K562 (cell line): ENCODE measurements around the gene ADNP. TPM values are rescaled to one million over a fixed set of nuclear protein-coding genes. Genes with fewer than 3 reads are reported as not detected.

Experiments used
- ATAC-seq: fragments of 200-7000 bp; cut with Tn5 transposase; 3 replicates; pipeline ENCODE4 v1.9.1; 2020; ENCODE audit warnings: moderate library complexity
- BruUV-seq: library from RNA; stranded (reverse); fragments of 400-500 nt; replicated peaks from 2 replicates; lab custom pipeline; 2021; lab: Mats Ljungman, UMichigan
- CTCF ChIA-PET: fragments of 300-600 bp; formaldehyde crosslinking; extraction: SDS; loops from one replicate; lab custom pipeline; 2021; ENCODE audit warnings: low intra/inter-chr PET ratio; lab: Yijun Ruan, JAX
- POLR2A ChIA-PET: fragments of 300-600, 350-650 bp; sonication (Branson Sonifier 250); formaldehyde crosslinking; extraction: SDS; loops from one replicate; lab custom pipeline; 2021; ENCODE audit warnings: antibody characterized with exemption, inconsistent platforms; lab: Yijun Ruan, JAX
- DNase-seq, 4 experiments: peaks; one replicate each; pipeline versions ENCODE4 v3.0.0 to v3.0.0-alpha.2; 2011 to 2018; ENCODE audit warnings: low spot score in 3 of 4, mixed read lengths in 3 of 4; ENCODE audit errors: extremely low read depth in 1 of 4
- FAIRE-seq: peaks from 2 replicates; lab custom pipeline; 2011; peaks lifted over from hg19 to GRCh38; lab: Jason Lieb, UNC
- H2AFZ ChIP-seq: 2 replicates; pipeline ENCODE4 v1.6.0; 2011; ENCODE audit warnings: low read depth, low read length, control low read depth, inconsistent platforms
- H3K27ac ChIP-seq: fragments of 200-600 bp; 3 replicates; pipeline ENCODE4 v1.8.0; 2011; ENCODE audit warnings: low read depth, mild to moderate bottlenecking, control low read depth, inconsistent platforms, low read length, moderate library complexity, mixed read lengths; ENCODE audit errors: extremely low read depth
- H3K27me3 ChIP-seq, 2 experiments: fragments of 300-600 bp in 1 of 2; 2 replicates in 1 of 2; 3 replicates in 1 of 2; pipeline versions ENCODE4 v1.6.0 to v1.8.0; 2011; ENCODE audit warnings: inconsistent platforms in 2 of 2, low read length in 2 of 2, mild to moderate bottlenecking in 1 of 2, mixed read lengths in 1 of 2, moderate library complexity in 1 of 2; ENCODE audit not compliant: control insufficient read depth in 2 of 2, insufficient read depth in 2 of 2
- H3K36me3 ChIP-seq: fragments of 300-600 bp; 3 replicates; pipeline ENCODE4 v1.8.0; 2011; ENCODE audit warnings: mild to moderate bottlenecking, low read length, inconsistent platforms; ENCODE audit not compliant: control insufficient read depth, insufficient read depth
- H3K4me1 ChIP-seq, 2 experiments: fragments of 200-600 bp in 1 of 2; replicated peaks in 1 of 2; 2 replicates in 1 of 2; 3 replicates in 1 of 2; pipeline versions ENCODE4 v1.5.1 to v1.8.0; 2011; ENCODE audit warnings: inconsistent platforms in 2 of 2, low read length in 2 of 2, mild to moderate bottlenecking in 1 of 2, mixed read lengths in 1 of 2, moderate library complexity in 1 of 2; ENCODE audit not compliant: control insufficient read depth in 2 of 2, insufficient read depth in 2 of 2
- H3K4me2 ChIP-seq: 2 replicates; pipeline ENCODE4 v1.6.1; 2011; ENCODE audit warnings: low read length, control low read depth, inconsistent platforms, mixed read lengths; ENCODE audit not compliant: insufficient read depth
- H3K4me3 ChIP-seq: fragments of 200-600 bp; sonication (generic), shearing (Covaris generic); 2 replicates; pipeline ENCODE4 v1.5.1; 2016; ENCODE audit warnings: control low read depth, inconsistent platforms
- H3K79me2 ChIP-seq: fragments of 200-600 bp; 3 replicates; pipeline ENCODE4 v1.8.0; 2011; ENCODE audit warnings: low read length, inconsistent platforms; ENCODE audit not compliant: control insufficient read depth, insufficient read depth
- H3K9ac ChIP-seq, 2 experiments: 2 replicates each; pipeline versions ENCODE4 v1.6.0 to v1.6.1; 2011; ENCODE audit warnings: low read depth in 2 of 2, low read length in 2 of 2, control low read depth in 1 of 2, inconsistent platforms in 1 of 2, mild to moderate bottlenecking in 1 of 2, mixed read lengths in 1 of 2; ENCODE audit not compliant: insufficient read depth in 1 of 2
- H3K9me1 ChIP-seq: one replicate; pipeline ENCODE4 v1.6.0; 2011; ENCODE audit warnings: inconsistent platforms, mild to moderate bottlenecking, low read length, moderate library complexity; ENCODE audit not compliant: control insufficient read depth, insufficient read depth
- H3K9me3 ChIP-seq: replicated peaks from 2 replicates; pipeline ENCODE4 v1.5.1; 2011; ENCODE audit warnings: low read depth, low read length, inconsistent platforms; ENCODE audit not compliant: control insufficient read depth, insufficient read depth
- H4K20me1 ChIP-seq: replicated peaks from 2 replicates; pipeline ENCODE4 v1.6.1; 2011; ENCODE audit warnings: low read length, inconsistent platforms, mixed read lengths; ENCODE audit not compliant: control insufficient read depth, insufficient read depth
- BACH1 ChIP-seq: fragments of 200-800 bp; sonication (Bioruptor generic); IDR thresholded peaks from 2 replicates; pipeline ENCODE4 v1.6.1; 2016; ENCODE audit warnings: missing genetic modification characterization, missing compliant biosample characterization
- BRCA1 ChIP-seq, 2 experiments: fragments of 450-650 bp in 1 of 2; sonication (generic) in 1 of 2; formaldehyde crosslinking in 1 of 2; IDR thresholded peaks; 2 replicates each; pipeline versions ENCODE4 v1.5.0 to v1.6.1; 2017 to 2020; ENCODE audit warnings: mild to moderate bottlenecking in 1 of 2, missing genetic modification reagents in 1 of 2
- ELF1 ChIP-seq: fragments of 200-800 bp; sonication (Bioruptor generic); IDR thresholded peaks from 2 replicates; pipeline ENCODE4 v1.6.1; 2016; ENCODE audit warnings: missing genetic modification characterization, missing compliant biosample characterization
- FOXK1 ChIP-seq: sonication (generic); formaldehyde crosslinking; IDR thresholded peaks from 2 replicates; pipeline ENCODE4 v1.8.0; 2022; ENCODE audit warnings: missing genetic modification reagents, mild to moderate bottlenecking, borderline replicate concordance
- GATAD2B ChIP-seq: fragments of 450-650 bp; IDR thresholded peaks from 2 replicates; pipeline ENCODE4 v1.6.1; 2017; ENCODE audit warnings: mild to moderate bottlenecking, borderline replicate concordance
- GTF2F1 ChIP-seq: IDR thresholded peaks from 2 replicates; pipeline ENCODE4 v1.6.1; 2011; ENCODE audit warnings: low read depth, low read length, improper control_type of control experiment
- HMG20A ChIP-seq: fragments of 450-650 bp; formaldehyde crosslinking; conservative IDR thresholded peaks from 2 replicates; pipeline ENCODE4 v1.4.0; 2020; ENCODE audit warnings: mild to moderate bottlenecking, mixed read lengths
- KLF10 ChIP-seq: fragments of 250-450 bp; sonication (Bioruptor Pico); IDR thresholded peaks from 2 replicates; pipeline ENCODE4 v1.6.1; 2021; ENCODE audit warnings: matching md5 sums
- LEF1 ChIP-seq: fragments of 450-650 bp; IDR thresholded peaks from 2 replicates; pipeline ENCODE4 v1.6.1; 2016; ENCODE audit warnings: mild to moderate bottlenecking
- MYC ChIP-seq, 2 experiments: fragments of 250-450 bp in 1 of 2; sonication (Bioruptor Pico) in 1 of 2; IDR thresholded peaks; 2 replicates each; pipeline versions ENCODE4 v1.5.1 to v1.6.1; 2012 to 2021; ENCODE audit warnings: low read depth in 2 of 2, borderline replicate concordance in 1 of 2, improper control_type of control experiment in 1 of 2, low read length in 1 of 2, mild to moderate bottlenecking in 1 of 2, moderate library complexity in 1 of 2
- NRF1 ChIP-seq, 2 experiments: fragments of 450-650 bp; IDR thresholded peaks in 1 of 2; conservative IDR thresholded peaks in 1 of 2; 2 replicates each; pipeline ENCODE4 v1.6.1; 2014; ENCODE audit warnings: mild to moderate bottlenecking in 2 of 2
- RUNX1 ChIP-seq: sonication (generic); IDR thresholded peaks from 2 replicates; pipeline ENCODE4 v1.6.1; 2016; ENCODE audit warnings: antibody characterized with exemption, low read depth
- SMARCC2 ChIP-seq: fragments of 450-650 bp; IDR thresholded peaks from 2 replicates; pipeline ENCODE4 v1.6.1; 2017; ENCODE audit warnings: antibody characterized with exemption, moderate library complexity, mild to moderate bottlenecking, low read depth
- SP2 ChIP-seq: IDR thresholded peaks from 2 replicates; pipeline ENCODE4 v1.6.1; 2011; ENCODE audit warnings: mild to moderate bottlenecking, low read depth, low read length, moderate library complexity; ENCODE audit not compliant: poor library complexity, severe bottlenecking; ENCODE audit errors: extremely low read depth
- ZNF23 ChIP-seq: fragments of 250-450 bp; sonication (Bioruptor Pico); IDR thresholded peaks from 2 replicates; pipeline ENCODE4 v1.4.0; 2020; ENCODE audit warnings: mild to moderate bottlenecking
- ZNF408 ChIP-seq: fragments of 250-450 bp; sonication (Bioruptor Pico); IDR thresholded peaks from 2 replicates; pipeline ENCODE4 v1.4.0; 2020; ENCODE audit warnings: low read depth, mild to moderate bottlenecking, moderate library complexity
- WGBS: fragments of 100-300 bp; shearing (Covaris generic); methylation state at CpG from one replicate; pipeline ENCODE4 v1.1.6; 2016; ENCODE audit warnings: low coverage, mixed read lengths; ENCODE audit not compliant: insufficient coverage; ENCODE audit errors: missing lambda C conversion rate; 5-methylcytosine and 5-hydroxymethylcytosine counted together
- in situ Hi-C: fragments of 300-500 bp; cut with MboI; formaldehyde crosslinking; loops from 4 replicates; pipeline ENCODE4 v1.15.0; 2018; ENCODE audit warnings: inconsistent platforms, mixed read lengths
- intact Hi-C: fragments of 100-400 bp; cut with micrococcal nuclease; formaldehyde crosslinking; loops from 2 replicates; pipeline ENCODE4 v1.14.2; 2022
- polyA plus RNA-seq, 8 experiments: library from polyadenylated mRNA; depleted of rRNA in 4 of 8; stranded (reverse) in 5 of 8; unstranded in 3 of 8; fragments of >200 nt; fragmentation: Nextera tagmentation in 2 of 8; fragmentation: Illumina TruSeq in 1 of 8; extraction: Ambion mirVana in 2 of 8; extraction: Trizol in 1 of 8; gene quantifications; 2 replicates each; pipeline versions ENCODE4 v1.2.1 to v1.2.3, GENCODE V29; 2011 to 2014; ENCODE audit warnings: inconsistent platforms in 1 of 8, missing spikeins in 1 of 8
- total RNA-seq, 7 experiments: library from RNA; depleted of rRNA in 6 of 7; stranded (reverse); fragments of >200 nt in 6 of 7; fragmentation: Illumina TruSeq in 2 of 7; extraction: Trizol in 2 of 7; gene quantifications; 2 replicates each; pipeline versions ENCODE4 v1.2.1 to v1.2.3, GENCODE V29; 2011 to 2021; ENCODE audit warnings: low replicate concordance in 1 of 7
- TF ChIP-seq, protein P1 (sequence below): fragments of 250-450 bp; sonication (Bioruptor Pico); IDR thresholded peaks from 2 replicates; pipeline ENCODE4 v1.4.0; 2020; ENCODE audit warnings: mild to moderate bottlenecking, moderate library complexity
- TF ChIP-seq, protein P2 (sequence below): fragments of 450-650 bp; formaldehyde crosslinking; IDR thresholded peaks from 2 replicates; pipeline ENCODE4 v1.4.0; 2020; ENCODE audit warnings: mild to moderate bottlenecking, moderate library complexity

The ADNP gene
- total and polyA plus RNA-seq, 9 of the 15 experiments (the other 6 are each of a cell fraction or from before 2014, with no cell fraction given) = 17.8 to 59.9 (median 25.3) TPM

DNA sequence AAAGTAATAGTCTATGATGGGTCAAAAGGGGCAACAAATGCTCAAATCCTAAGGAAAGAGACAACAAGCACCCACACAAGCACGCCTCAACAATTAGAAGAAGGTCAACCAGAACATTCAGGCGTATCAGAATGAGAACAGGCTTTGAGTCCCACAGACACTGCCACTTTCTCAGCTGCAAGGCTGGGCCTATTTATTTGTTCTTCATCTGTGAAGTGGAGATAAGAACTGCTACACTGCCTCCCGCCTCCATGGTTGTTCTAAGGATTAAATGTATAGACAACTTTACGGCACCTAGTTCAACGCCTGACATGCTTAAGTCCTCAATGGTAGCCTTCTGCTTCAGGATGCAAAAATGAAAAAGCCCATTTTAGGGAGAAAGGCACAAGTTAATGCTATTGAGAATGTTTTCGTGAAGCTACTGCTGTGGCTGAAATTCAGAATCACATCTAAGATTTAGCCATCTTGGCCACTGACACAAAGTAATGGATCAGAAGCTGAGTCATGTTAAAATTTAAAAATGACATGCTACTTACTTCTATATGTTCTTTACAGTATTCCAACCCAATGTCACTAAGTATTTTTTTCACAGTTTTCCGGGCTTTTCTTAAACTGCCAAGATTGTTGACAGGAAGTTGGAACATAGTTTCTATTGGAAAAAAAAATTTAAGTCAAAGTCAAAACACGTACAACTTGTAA is 27.7 kb downstream of the ADNP start (continued):
- TF ChIP-seq MYC (IDR thresholded peaks at IDR 0.05; ENCODE audit: low read depth, low read length) (0 out of 2 replicates have a peak, but pooled peaks have one; percentile 16), MYC (CRISPR knock-in tag; IDR thresholded peaks at IDR 0.05; ENCODE audit: borderline replicate concordance, low read depth) (no peak), KLF10 (CRISPR knock-in tag) (no peak), FOXK1 (CRISPR knock-in tag) (no peak), HMG20A (no peak)

DNA sequence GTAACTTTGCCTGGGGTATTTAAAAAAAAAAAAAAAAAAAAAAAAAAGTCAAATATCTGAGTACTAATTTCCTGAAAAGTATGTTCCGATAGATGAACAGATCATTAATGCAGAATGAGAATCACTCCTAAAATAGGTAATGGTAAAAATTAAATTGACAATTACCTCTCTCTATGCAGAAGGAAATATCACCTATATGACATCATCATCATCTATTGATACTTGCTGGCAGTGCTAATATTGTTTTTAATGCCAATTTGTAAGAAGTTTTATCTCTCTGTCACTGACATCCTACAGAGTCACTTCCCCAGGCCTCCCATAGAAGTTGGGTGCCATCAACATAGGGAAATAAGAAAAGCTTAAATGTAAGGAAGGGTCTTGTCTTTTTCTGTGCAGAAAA is 29.9 kb downstream of the ADNP start:
- no peak for ATAC-seq
- Histone ChIP-seq H3K4me3 (no peak overlapping the region), H3K36me3 (peaks cover 81% of the 10 kb centered on the region), H3K9ac (no peak overlapping the region), H3K4me2 (no peak overlapping the region), H3K9me1 (peaks cover 9% of the 10 kb centered on the region), H3K27me3 (no peaks in the 10 kb centered on the region), H3K4me1 (peaks cover 4 to 35% of the 10 kb centered on the region in 2 experiments), H3K27ac (no peak overlapping the region), H3K79me2 (peaks cover 79% of the 10 kb centered on the region), H4K20me1 (peaks cover 21% of the 10 kb centered on the region; the same call in 1 of the 2 replicates), H2AFZ (no peak overlapping the region), H3K9me3 (no peaks in the 10 kb centered on the region)
- ChIA-PET CTCF (no interaction called here), POLR2A (interaction anchor here (0.9 to 1.9 kb wide), 2 partner anchors 11 to 14 kb away, joined by 3 to 4 read pairs; no protein-coding TSS in a partner anchor)
- no peak for FAIRE-seq
- no peak for DNase-seq
- 100% methylated on average over 1 of the region's 1 CpG for WGBS
- intact Hi-C loops = no loop called here
- in situ Hi-C loops = no loop called here
- no TSS peak for BruUV-seq
- TF ChIP-seq SMARCC2 (no peak), ZNF23 (CRISPR knock-in tag) (no peak), NRF1 (conservative IDR thresholded peaks at IDR 0.05 in 1 of 2, IDR thresholded peaks at IDR 0.05 in 1 of 2) (no peak), LEF1 (no peak), BACH1 (tag) (no peak), ZNF408 (CRISPR knock-in tag) (no peak), ELF1 (tag) (no peak), RUNX1 (no peak), GTF2F1 (no peak), BRCA1 (IDR thresholded peaks at IDR 0.05) (no peak), BRCA1 (CRISPR knock-in tag; IDR thresholded peaks at IDR 0.05) (no peak), GATAD2B (no peak), SP2 (no peak)
- TF ChIP-seq, protein P1, sequence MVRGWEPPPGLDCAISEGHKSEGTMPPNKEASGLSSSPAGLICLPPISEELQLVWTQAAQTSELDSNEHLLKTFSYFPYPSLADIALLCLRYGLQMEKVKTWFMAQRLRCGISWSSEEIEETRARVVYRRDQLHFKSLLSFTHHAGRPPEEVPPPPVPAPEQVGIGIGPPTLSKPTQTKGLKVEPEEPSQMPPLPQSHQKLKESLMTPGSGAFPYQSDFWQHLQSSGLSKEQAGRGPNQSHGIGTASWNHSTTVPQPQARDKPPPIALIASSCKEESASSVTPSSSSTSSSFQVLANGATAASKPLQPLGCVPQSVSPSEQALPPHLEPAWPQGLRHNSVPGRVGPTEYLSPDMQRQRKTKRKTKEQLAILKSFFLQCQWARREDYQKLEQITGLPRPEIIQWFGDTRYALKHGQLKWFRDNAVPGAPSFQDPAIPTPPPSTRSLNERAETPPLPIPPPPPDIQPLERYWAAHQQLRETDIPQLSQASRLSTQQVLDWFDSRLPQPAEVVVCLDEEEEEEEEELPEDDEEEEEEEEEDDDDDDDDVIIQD (CRISPR knock-in tag) = no peak
- TF ChIP-seq, protein P2, sequence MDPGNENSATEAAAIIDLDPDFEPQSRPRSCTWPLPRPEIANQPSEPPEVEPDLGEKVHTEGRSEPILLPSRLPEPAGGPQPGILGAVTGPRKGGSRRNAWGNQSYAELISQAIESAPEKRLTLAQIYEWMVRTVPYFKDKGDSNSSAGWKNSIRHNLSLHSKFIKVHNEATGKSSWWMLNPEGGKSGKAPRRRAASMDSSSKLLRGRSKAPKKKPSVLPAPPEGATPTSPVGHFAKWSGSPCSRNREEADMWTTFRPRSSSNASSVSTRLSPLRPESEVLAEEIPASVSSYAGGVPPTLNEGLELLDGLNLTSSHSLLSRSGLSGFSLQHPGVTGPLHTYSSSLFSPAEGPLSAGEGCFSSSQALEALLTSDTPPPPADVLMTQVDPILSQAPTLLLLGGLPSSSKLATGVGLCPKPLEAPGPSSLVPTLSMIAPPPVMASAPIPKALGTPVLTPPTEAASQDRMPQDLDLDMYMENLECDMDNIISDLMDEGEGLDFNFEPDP (CRISPR knock-in tag) = no peak
